Esophagus muscularis mucosa (tissue), 4 donors: ENCODE data around the gene SLC22A5. TPM values are rescaled to one million over a fixed set of nuclear protein-coding genes. Genes with fewer than 3 reads are reported as not detected.
A peak's percentile ranks its signal among the peaks of the same experiment; 100 is the strongest.

ENCODE experiments used
- DNase-seq: peaks from one replicate; pipeline ENCODE4 v3.0.0-alpha.2; 2017; ENCODE audit errors: extremely low spot score
- H3K27ac ChIP-seq, 4 donors: fragments of 200-600 bp; sonication (generic); replicated peaks in 1 of 4; 1 replicate in 3 of 4; 2 replicates in 1 of 4; pipeline ENCODE4 v1.5.1; 2016 to 2019; ENCODE audit warnings: mild to moderate bottlenecking in 1 of 4
- H3K27me3 ChIP-seq, 4 donors: fragments of 200-600 bp; sonication (generic); one replicate each; pipeline versions ENCODE4 v1.5.1 to v1.6.0; 2016 to 2019
- H3K36me3 ChIP-seq, 4 donors: fragments of 200-600 bp; sonication (generic); one replicate each; pipeline ENCODE4 v1.5.1; 2016 to 2019
- H3K4me1 ChIP-seq, 4 donors: fragments of 200-600 bp; sonication (generic); one replicate each; pipeline ENCODE4 v1.5.1; 2016 to 2019
- H3K4me3 ChIP-seq, 4 donors: fragments of 200-600 bp; sonication (generic); 1 replicate in 2 of 4; 2 replicates in 2 of 4; pipeline ENCODE4 v1.5.1; 2016 to 2019; ENCODE audit warnings: mild to moderate bottlenecking in 4 of 4, moderate library complexity in 1 of 4
- H3K9me3 ChIP-seq, 4 donors: fragments of 200-600 bp; sonication (generic); 1 replicate in 3 of 4; 2 replicates in 1 of 4; pipeline ENCODE4 v1.5.1; 2016 to 2019
- EP300 ChIP-seq: sonication (generic); formaldehyde crosslinking; IDR thresholded peaks from one replicate; pipeline ENCODE4 v1.6.1; 2017; ENCODE audit warnings: antibody characterized with exemption
- POLR2A ChIP-seq: fragments of 450-650 bp; IDR thresholded peaks from one replicate; pipeline ENCODE4 v1.6.1; 2017; ENCODE audit warnings: antibody characterized with exemption, moderate library complexity, mild to moderate bottlenecking, low read depth
- POLR2AphosphoS5 ChIP-seq, 2 donors: sonication (generic); formaldehyde crosslinking; IDR thresholded peaks; one replicate each; pipeline ENCODE4 v1.6.1; 2017; ENCODE audit warnings: antibody characterized with exemption in 2 of 2
- WGBS: methylation state at CpG from one replicate; pipeline ENCODE4 v1.1.5; 2018; 5-methylcytosine and 5-hydroxymethylcytosine counted together
- intact Hi-C: fragments of 100-400 bp; cut with DNase I; formaldehyde crosslinking; loops from one replicate; pipeline ENCODE4 v1.15.1; 2023
- total RNA-seq, 4 donors: library from RNA; depleted of rRNA; stranded (reverse); fragments of >200 nt; gene quantifications; one replicate each; pipeline versions ENCODE4 v1.1.0 to v1.2.1, GENCODE V29; 2016
- TF ChIP-seq, protein P1 (sequence below), 3 experiments: fragments of 200-600 bp in 2 of 3; fragments of 450-650 bp in 1 of 3; sonication (generic) in 2 of 3; IDR thresholded peaks; one replicate each; pipeline ENCODE4 v1.5.1; 2017 to 2019; ENCODE audit warnings: antibody characterized with exemption in 3 of 3, mild to moderate bottlenecking in 2 of 3, moderate library complexity in 1 of 3

Gene SLC22A5
- total RNA-seq, 4 donors from 2014 or later, result 6.2 to 8.8 (median 7.5) TPM

GRCh38 chr5:132422720-132423437, 53.4 kb downstream of the SLC22A5 start:
- Histone ChIP-seq H3K4me3 (no peak overlapping the region), H3K36me3 (peaks cover 0 to 8% (median 0%) of the 10 kb centered on the region in 4 donors), H3K27ac (peak overlapping the region; percentile 45 to 99 (median 80)), H3K9me3 (no peaks in the 10 kb centered on the region), H3K27me3 (no peaks in the 10 kb centered on the region), H3K4me1 (peaks cover 94 to 100% (median 98%) of the 10 kb centered on the region in 4 donors)
- DNase-seq, result peak; percentile 90
- intact Hi-C loops, result no loop called here
- TF ChIP-seq EP300 (no peak), POLR2A (no peak), POLR2AphosphoS5 (IDR thresholded peaks at IDR 0.05) (peak in 1 of 2 donors; percentile 14)
- 39% methylated on average over 5 of the region's 5 CpGs for WGBS

DNA sequence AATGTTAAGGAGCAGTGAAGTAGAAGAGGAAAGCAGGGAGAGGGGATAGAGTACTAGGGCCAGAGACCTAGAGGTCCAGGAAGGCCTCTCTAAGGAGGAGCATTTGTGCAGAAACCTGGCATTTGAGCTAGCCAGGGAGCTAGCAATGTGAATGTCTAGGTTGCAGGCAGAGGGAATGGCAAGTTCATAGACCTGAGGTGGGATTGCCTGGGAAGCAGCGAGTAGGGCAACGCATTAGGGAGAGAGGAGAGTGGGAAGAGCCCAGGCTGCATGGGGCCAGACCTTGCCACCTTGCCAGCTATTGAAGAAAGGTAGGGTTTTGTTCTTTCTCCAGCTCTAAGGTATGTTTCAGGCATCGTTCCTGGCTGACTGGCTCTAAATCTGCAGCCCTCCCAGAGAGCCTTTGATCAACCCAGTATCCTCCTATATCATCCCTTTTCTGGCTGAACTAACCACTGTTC, 54.0 kb downstream of the SLC22A5 start:
- intact Hi-C loops, result no loop called here
- peak; percentile 68 for DNase-seq
- TF ChIP-seq EP300 (no peak), POLR2AphosphoS5 (IDR thresholded peaks at IDR 0.05) (no peak), POLR2A (no peak)
- TF ChIP-seq, protein P1, sequence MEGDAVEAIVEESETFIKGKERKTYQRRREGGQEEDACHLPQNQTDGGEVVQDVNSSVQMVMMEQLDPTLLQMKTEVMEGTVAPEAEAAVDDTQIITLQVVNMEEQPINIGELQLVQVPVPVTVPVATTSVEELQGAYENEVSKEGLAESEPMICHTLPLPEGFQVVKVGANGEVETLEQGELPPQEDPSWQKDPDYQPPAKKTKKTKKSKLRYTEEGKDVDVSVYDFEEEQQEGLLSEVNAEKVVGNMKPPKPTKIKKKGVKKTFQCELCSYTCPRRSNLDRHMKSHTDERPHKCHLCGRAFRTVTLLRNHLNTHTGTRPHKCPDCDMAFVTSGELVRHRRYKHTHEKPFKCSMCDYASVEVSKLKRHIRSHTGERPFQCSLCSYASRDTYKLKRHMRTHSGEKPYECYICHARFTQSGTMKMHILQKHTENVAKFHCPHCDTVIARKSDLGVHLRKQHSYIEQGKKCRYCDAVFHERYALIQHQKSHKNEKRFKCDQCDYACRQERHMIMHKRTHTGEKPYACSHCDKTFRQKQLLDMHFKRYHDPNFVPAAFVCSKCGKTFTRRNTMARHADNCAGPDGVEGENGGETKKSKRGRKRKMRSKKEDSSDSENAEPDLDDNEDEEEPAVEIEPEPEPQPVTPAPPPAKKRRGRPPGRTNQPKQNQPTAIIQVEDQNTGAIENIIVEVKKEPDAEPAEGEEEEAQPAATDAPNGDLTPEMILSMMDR (IDR thresholded peaks at IDR 0.05), result no peak
- H3K4me3 ChIP-seq, result no peak overlapping the region
- peaks cover 98 to 100% (median 100%) of the 10 kb centered on the region in 4 donors for H3K4me1 ChIP-seq
- no peaks in the 10 kb centered on the region for H3K9me3 ChIP-seq
- 89% methylated on average over 3 of the region's 3 CpGs for WGBS
- H3K36me3 ChIP-seq, result peaks cover 0 to 8% (median 0%) of the 10 kb centered on the region in 4 donors
- H3K27ac ChIP-seq, result peak overlapping the region; percentile 45 to 99 (median 80)
- no peaks in the 10 kb centered on the region for H3K27me3 ChIP-seq

DNA sequence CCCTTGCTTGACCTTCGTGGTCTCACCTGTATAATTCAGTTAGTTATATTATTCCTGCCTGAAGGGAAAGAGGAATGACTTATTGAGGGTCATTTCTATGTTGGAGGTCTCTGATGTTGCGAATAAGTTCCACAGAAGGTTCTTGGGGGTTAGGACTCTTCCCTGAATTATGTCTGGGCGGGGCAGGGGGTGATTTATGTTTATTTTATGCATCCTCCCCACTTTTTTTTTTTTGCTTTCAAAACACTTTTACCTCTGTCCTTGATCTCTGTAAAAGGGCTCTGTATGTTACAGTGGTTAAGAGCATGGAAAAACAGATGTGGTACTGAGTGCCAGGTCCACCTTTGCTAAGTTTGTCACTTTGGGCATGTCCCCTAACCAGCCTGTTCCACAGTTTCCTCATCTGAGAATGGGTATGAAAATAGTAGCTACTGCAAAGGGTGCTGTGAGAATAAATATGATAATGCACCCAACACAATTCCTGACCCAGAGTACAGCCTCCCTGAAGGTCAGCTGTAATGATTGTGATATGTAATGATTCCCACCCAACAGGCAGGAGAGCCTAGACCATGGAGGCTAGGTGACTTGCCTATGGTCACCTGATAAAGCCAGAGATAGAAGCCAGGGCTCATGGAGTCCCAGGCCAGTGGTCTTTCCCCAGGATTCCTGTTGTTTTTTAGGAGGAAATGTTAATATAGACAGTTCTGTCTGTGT, 54.8 kb downstream of the SLC22A5 start:
- Histone ChIP-seq H3K27ac (peak overlapping the region; percentile 74 to 99 (median 78)), H3K4me1 (peaks cover 99 to 100% (median 100%) of the 10 kb centered on the region in 4 donors), H3K9me3 (no peaks in the 10 kb centered on the region), H3K36me3 (peaks cover 0 to 8% (median 0%) of the 10 kb centered on the region in 4 donors), H3K4me3 (no peak overlapping the region), H3K27me3 (no peaks in the 10 kb centered on the region)
- WGBS, result 98% methylated on average over 3 of the region's 3 CpGs
- no peak for TF ChIP-seq EP300
- no peak for TF ChIP-seq POLR2A
- no peak for TF ChIP-seq POLR2AphosphoS5 (IDR thresholded peaks at IDR 0.05)
- TF ChIP-seq, protein P1 (IDR thresholded peaks at IDR 0.05), result no peak
- intact Hi-C loops, result no loop called here
- peak; percentile 68 for DNase-seq

DNA sequence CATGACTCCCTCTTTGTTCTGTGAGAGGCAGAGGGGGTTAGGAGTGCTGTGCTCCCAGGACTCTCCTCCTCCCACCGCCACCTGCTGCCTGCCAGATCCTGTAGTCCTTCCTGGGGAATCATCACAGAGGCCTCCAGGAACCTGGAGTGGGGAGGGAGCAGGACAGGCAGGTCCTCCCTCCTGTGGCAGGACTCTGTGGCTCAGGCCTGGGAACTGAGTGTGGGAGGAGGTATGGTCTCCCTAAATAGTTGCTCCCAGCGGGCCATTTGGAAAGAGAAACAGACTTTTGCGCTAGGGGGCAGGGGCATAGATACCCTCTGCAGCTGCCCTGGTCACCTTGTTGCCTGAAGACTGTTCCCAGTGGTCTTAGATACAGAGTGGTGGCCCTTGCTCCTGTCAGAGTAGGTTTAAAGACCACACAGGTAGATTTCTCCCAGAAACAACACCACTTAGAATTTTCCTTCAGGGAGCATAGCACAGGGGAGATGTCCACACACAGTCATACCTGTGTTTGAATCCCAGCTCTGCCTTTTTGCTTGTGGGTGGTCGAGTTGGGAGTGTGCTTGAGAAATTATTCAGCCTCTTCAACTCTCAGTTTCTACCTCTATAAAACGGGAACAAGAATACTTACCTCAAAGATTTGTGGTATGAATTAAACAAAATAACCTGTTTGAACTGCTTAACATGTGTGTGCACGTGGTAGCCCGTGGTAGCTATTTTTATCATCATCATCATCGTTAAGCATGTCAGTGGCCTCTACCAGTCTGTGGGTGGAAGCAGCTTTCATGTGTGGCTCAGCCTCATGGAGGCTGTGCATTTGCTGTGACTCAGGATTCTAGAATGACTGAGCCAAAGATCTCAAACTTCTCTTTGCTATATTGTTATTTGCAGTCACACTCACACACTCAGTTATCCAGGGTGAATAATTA, 55.8 kb downstream of the SLC22A5 start:
- Histone ChIP-seq H3K4me3 (no peak overlapping the region), H3K27me3 (no peaks in the 10 kb centered on the region), H3K36me3 (peaks cover 0 to 6% (median 0%) of the 10 kb centered on the region in 4 donors), H3K9me3 (no peaks in the 10 kb centered on the region), H3K27ac (peak overlapping the region; percentile 74 to 83 (median 78)), H3K4me1 (peaks cover 99 to 100% (median 100%) of the 10 kb centered on the region in 4 donors)
- TF ChIP-seq EP300 (no peak), POLR2AphosphoS5 (IDR thresholded peaks at IDR 0.05) (peak in 1 of 2 donors; percentile 13)
- WGBS, result 48% methylated on average over 8 of the region's 8 CpGs
- peak; percentile 66 for DNase-seq
- intact Hi-C loops, result no loop called here

- Histone ChIP-seq H3K27me3 (no peaks in the 10 kb centered on the region), H3K4me1 (peaks cover 96 to 99% (median 98%) of the 10 kb centered on the region in 4 donors), H3K27ac (peak overlapping the region; percentile 74 to 83 (median 78)), H3K4me3 (peak overlapping the region in 1 of 4 donors; percentile 6), H3K9me3 (no peaks in the 10 kb centered on the region), H3K36me3 (no peaks in the 10 kb centered on the region)
- WGBS, result 65% methylated on average over 6 of the region's 7 CpGs
- TF ChIP-seq EP300 (no peak), POLR2A (no peak), POLR2AphosphoS5 (IDR thresholded peaks at IDR 0.05) (no peak)
- no peak for DNase-seq
- intact Hi-C loops, result no loop called here
Measured at GRCh38 chr5:132425975-132426524, 56.5 kb downstream of the SLC22A5 start.
